Measurements from ENCODE around the gene INPP5F. TPM values are rescaled to one million over a fixed set of nuclear protein-coding genes. Genes with fewer than 3 reads are reported as not detected.

Gene INPP5F
- total and polyA plus RNA-seq, 4 experiments from 2014 or later, result 3.6 to 10.9 (median 8.0) TPM

DNA sequence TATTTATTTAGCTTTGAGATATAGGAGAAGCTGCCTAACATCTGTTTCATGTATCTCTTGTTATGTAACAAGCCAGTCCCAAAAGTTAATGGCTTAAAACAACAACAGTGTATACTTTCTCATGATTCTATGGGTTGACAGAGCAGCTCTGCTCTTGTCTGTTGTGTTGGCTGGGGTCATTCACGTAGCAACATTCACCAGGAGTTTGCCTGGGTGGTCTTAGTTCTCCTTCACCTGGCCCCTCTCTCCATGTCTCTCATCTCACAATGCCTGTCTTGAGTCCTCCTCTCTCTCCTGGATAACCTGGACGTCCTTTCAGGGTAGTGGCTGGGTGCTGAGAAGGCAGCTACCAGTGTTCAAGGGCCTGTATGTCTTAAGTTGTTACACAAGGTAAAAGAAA is 27.5 kb downstream of the INPP5F start:
- no peaks in the 10 kb centered on the region for H3K9me3 Mint-ChIP-seq
- ChIA-PET POLR2A (ENCODE audit: partially characterized antibody) (interaction anchor here (0.6 kb wide), 1 partner anchor 71 kb away, joined by 3 read pairs; no protein-coding TSS in a partner anchor), CTCF (ENCODE audit: partially characterized antibody) (interaction anchor here (1.0 to 4.3 kb wide), 4 partner anchors 8 to 106 kb away, joined by 3 to 25 read pairs (median 4); no protein-coding TSS in a partner anchor)
- no peaks in the 10 kb centered on the region for H3K27me3 Mint-ChIP-seq
- Histone ChIP-seq H3K36me3 (ENCODE audit: insufficient read depth, low read length) (no peaks in the 10 kb centered on the region), H3K9me3 (ENCODE audit: control insufficient read depth in 1 of 2, low read length in 2 of 2) (no peaks in the 10 kb centered on the region), H3K4me3 (ENCODE audit: low read length in 2 of 2) (no peak overlapping the region), H3K27ac (ENCODE audit: low read depth, low read length) (no peak overlapping the region), H3K27me3 (ENCODE audit: insufficient read depth, low read length) (no peaks in the 10 kb centered on the region), H3K4me1 (ENCODE audit: insufficient read depth, low read length) (peaks cover 5% of the 10 kb centered on the region)
- peaks cover 5 to 6% of the 10 kb centered on the region in 2 donors for H3K36me3 Mint-ChIP-seq
- H3K27ac Mint-ChIP-seq, result no peak overlapping the region
- no peak for DNase-seq
- peak overlapping the region in 1 of 8 donors; percentile 59 for H3K4me3 Mint-ChIP-seq
- H3K4me1 Mint-ChIP-seq, result peaks cover 6 to 9% (median 7%) of the 10 kb centered on the region in 4 donors
- intact Hi-C loops (cut with micrococcal nuclease), result loop anchor here (5.0 to 10.0 kb wide), 2 partner anchors 84 to 981 kb away; no protein-coding TSS in a partner anchor

DNA sequence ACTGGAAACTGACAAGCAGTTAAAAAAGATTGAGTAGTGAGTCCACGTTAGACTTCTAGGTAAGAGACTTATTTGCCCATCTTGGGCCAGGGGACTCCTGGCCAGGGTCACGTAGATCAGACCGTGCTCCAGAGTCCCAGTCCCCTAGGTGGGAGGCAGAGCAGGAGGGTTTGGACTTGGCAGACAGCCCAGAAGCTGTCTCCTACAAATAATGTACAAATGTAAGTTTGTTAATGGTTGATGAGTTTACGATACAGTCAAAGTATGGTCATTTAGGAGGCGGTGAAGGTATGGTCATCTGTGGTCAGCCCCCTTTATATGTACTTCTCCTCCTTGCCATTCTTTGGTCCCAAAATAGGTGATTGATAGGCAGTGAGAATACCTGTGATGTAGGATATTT is 28.2 kb downstream of the INPP5F start:
- Histone ChIP-seq H3K4me1 (ENCODE audit: insufficient read depth, low read length) (peaks cover 5% of the 10 kb centered on the region), H3K4me3 (ENCODE audit: low read length in 2 of 2) (no peak overlapping the region), H3K27me3 (ENCODE audit: insufficient read depth, low read length) (no peaks in the 10 kb centered on the region), H3K27ac (ENCODE audit: low read depth, low read length) (no peak overlapping the region), H3K36me3 (ENCODE audit: insufficient read depth, low read length) (no peaks in the 10 kb centered on the region), H3K9me3 (ENCODE audit: control insufficient read depth in 1 of 2, low read length in 2 of 2) (no peaks in the 10 kb centered on the region)
- no peak for DNase-seq
- peaks cover 6 to 9% (median 7%) of the 10 kb centered on the region in 4 donors for H3K4me1 Mint-ChIP-seq
- CTCF ChIA-PET (ENCODE audit: partially characterized antibody), result interaction anchor here (1.3 to 4.3 kb wide), 2 partner anchors 7 to 105 kb away, joined by 5 to 25 read pairs; no protein-coding TSS in a partner anchor
- POLR2A ChIA-PET (ENCODE audit: partially characterized antibody), result interaction anchor here (0.6 to 0.8 kb wide), 2 partner anchors 30 to 72 kb away, joined by 3 read pairs; no protein-coding TSS in a partner anchor
- H3K27ac Mint-ChIP-seq, result no peak overlapping the region
- H3K9me3 Mint-ChIP-seq, result no peaks in the 10 kb centered on the region
- H3K4me3 Mint-ChIP-seq, result no peak overlapping the region
- intact Hi-C loops (cut with micrococcal nuclease), result loop anchor here (5.0 to 10.0 kb wide), 2 partner anchors 83 to 981 kb away; no protein-coding TSS in a partner anchor
- H3K27me3 Mint-ChIP-seq, result no peaks in the 10 kb centered on the region
- H3K36me3 Mint-ChIP-seq, result peaks cover 5 to 7% of the 10 kb centered on the region in 2 donors

DNA sequence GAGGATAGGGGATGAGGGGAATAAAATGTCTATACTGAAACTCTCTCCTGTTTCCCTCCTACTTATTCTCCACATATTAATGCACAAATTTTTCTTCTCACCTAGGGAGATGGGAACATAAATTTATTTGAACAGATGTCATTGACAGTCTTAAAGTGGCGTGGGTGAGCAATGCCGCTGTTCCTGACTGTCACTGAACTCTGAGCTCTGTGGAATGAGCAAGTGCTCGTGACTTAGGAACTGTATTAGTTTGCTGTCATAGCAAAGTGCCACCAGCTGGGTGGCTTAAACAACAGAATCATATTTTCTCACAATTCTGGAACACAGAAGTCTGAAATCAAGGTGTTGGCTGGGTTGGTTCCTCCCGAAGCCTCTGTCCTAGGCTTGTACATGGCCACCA is 29.1 kb downstream of the INPP5F start:
- intact Hi-C loops (cut with micrococcal nuclease), result loop anchor here (5.0 to 10.0 kb wide), 2 partner anchors 82 to 980 kb away; no protein-coding TSS in a partner anchor
- POLR2A ChIA-PET (ENCODE audit: partially characterized antibody), result no interaction called here
- H3K27ac Mint-ChIP-seq, result no peak overlapping the region

DNA sequence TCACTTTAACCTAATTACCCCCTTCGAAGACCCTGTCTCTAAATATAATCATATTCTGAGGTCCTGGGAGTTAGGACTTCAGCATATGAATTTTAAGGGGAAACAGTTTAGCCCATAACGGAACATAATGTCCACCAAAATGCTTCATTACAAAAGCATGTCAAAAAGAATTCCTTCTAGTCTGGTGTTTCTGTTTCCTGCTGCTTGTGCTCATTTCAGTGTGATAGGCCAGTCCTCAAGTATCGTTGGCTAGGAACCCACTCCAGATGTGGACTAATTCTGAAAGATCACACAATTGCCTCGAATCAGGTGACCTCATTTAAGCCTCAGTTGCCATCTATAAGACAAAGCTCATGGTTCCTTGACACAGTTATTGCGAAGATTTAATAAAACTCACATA is 29.6 kb downstream of the INPP5F start:
- intact Hi-C loops (cut with micrococcal nuclease), result loop anchor here (10.0 kb wide), 1 partner anchor 979 kb away; no protein-coding TSS in a partner anchor
- H3K9me3 ChIP-seq (ENCODE audit: control insufficient read depth in 1 of 2, low read length in 2 of 2), result no peaks in the 10 kb centered on the region
- ChIA-PET POLR2A (ENCODE audit: partially characterized antibody) (no interaction called here), CTCF (ENCODE audit: partially characterized antibody) (interaction anchor here (1.4 kb wide), 1 partner anchor 75 kb away, joined by 3 read pairs; no protein-coding TSS in a partner anchor)
- Mint-ChIP-seq H3K27ac (no peak overlapping the region), H3K27me3 (no peaks in the 10 kb centered on the region), H3K9me3 (no peaks in the 10 kb centered on the region), H3K36me3 (peaks cover 10 to 11% of the 10 kb centered on the region in 2 donors), H3K4me3 (no peak overlapping the region), H3K4me1 (peaks cover 3 to 5% (median 3%) of the 10 kb centered on the region in 4 donors)
- no peaks in the 10 kb centered on the region for H3K27me3 ChIP-seq (ENCODE audit: insufficient read depth, low read length)
- H3K36me3 ChIP-seq (ENCODE audit: insufficient read depth, low read length), result no peaks in the 10 kb centered on the region
- no peak overlapping the region for H3K27ac ChIP-seq (ENCODE audit: low read depth, low read length)
- peaks cover 4% of the 10 kb centered on the region for H3K4me1 ChIP-seq (ENCODE audit: insufficient read depth, low read length)
- DNase-seq, result no peak
- no peak overlapping the region for H3K4me3 ChIP-seq (ENCODE audit: low read length in 2 of 2)

More for the DNA sequence above, 29.1 kb downstream of the INPP5F start:
- Mint-ChIP-seq H3K27me3 (no peaks in the 10 kb centered on the region), H3K36me3 (peaks cover 9 to 10% of the 10 kb centered on the region in 2 donors), H3K9me3 (no peaks in the 10 kb centered on the region), H3K4me1 (peaks cover 6 to 9% (median 7%) of the 10 kb centered on the region in 4 donors), H3K4me3 (no peak overlapping the region)
- no peaks in the 10 kb centered on the region for H3K9me3 ChIP-seq (ENCODE audit: control insufficient read depth in 1 of 2, low read length in 2 of 2)
- no peak overlapping the region for H3K27ac ChIP-seq (ENCODE audit: low read depth, low read length)
- CTCF ChIA-PET (ENCODE audit: partially characterized antibody), result interaction anchor here (1.4 kb wide), 1 partner anchor 76 kb away, joined by 3 read pairs; no protein-coding TSS in a partner anchor
- H3K27me3 ChIP-seq (ENCODE audit: insufficient read depth, low read length), result no peaks in the 10 kb centered on the region
- H3K4me1 ChIP-seq (ENCODE audit: insufficient read depth, low read length), result peaks cover 5% of the 10 kb centered on the region
- no peaks in the 10 kb centered on the region for H3K36me3 ChIP-seq (ENCODE audit: insufficient read depth, low read length)
- DNase-seq, result no peak
- no peak overlapping the region for H3K4me3 ChIP-seq (ENCODE audit: low read length in 2 of 2)

DNA sequence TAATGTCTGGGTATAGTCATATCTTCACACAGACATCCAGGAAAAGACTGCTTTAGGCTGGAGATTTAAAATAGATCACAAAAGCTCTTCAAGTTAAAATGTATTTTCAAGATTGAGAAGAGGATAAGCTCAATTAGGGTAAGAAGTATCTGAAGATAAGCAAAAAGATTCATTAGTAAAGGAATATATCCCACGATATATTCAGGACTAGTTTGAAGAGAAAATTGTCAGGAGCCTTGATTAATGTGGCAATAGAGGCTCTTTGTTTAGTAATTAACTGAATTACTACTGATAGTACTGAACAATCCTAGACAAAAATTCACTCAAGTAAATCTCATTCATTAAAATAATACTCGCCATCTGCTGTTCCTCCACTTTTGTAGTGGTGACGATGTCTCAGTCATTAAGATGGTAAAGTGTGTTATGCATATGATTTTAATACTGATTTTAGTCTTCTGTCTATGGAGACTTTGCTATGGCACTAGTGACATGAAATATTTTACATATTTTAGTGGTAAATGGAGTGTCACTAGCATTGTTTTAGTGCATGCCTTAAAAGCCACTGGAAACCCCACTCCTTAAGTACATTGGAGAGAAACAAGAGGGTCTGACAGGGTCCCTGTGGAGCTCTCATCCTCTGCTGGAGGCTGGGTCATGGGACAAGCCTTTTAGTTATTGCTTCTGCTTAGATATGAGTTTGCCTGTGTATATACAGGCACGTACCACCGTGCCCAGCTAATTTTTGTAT is 32.8 kb downstream of the INPP5F start:
- no peaks in the 10 kb centered on the region for H3K9me3 ChIP-seq (ENCODE audit: control insufficient read depth in 1 of 2, low read length in 2 of 2)
- H3K27me3 ChIP-seq (ENCODE audit: insufficient read depth, low read length), result no peaks in the 10 kb centered on the region
- POLR2A ChIA-PET (ENCODE audit: partially characterized antibody), result no interaction called here
- H3K36me3 ChIP-seq (ENCODE audit: insufficient read depth, low read length), result no peaks in the 10 kb centered on the region
- H3K9me3 Mint-ChIP-seq, result no peaks in the 10 kb centered on the region
- intact Hi-C loops (cut with micrococcal nuclease), result loop anchor here (10.0 kb wide), 1 partner anchor 976 kb away; no protein-coding TSS in a partner anchor
- H3K4me1 Mint-ChIP-seq, result peaks cover 0 to 2% (median 0%) of the 10 kb centered on the region in 4 donors
- H3K27ac Mint-ChIP-seq, result no peak overlapping the region
- no peaks in the 10 kb centered on the region for H3K27me3 Mint-ChIP-seq
- peaks cover 10 to 11% of the 10 kb centered on the region in 2 donors for H3K36me3 Mint-ChIP-seq
- no peaks in the 10 kb centered on the region for H3K4me1 ChIP-seq (ENCODE audit: insufficient read depth, low read length)
- no peak for DNase-seq
- no peak overlapping the region for H3K27ac ChIP-seq (ENCODE audit: low read depth, low read length)
- CTCF ChIA-PET (ENCODE audit: partially characterized antibody), result no interaction called here
- H3K4me3 Mint-ChIP-seq, result no peak overlapping the region
- H3K4me3 ChIP-seq (ENCODE audit: low read length in 2 of 2), result no peak overlapping the region

DNA sequence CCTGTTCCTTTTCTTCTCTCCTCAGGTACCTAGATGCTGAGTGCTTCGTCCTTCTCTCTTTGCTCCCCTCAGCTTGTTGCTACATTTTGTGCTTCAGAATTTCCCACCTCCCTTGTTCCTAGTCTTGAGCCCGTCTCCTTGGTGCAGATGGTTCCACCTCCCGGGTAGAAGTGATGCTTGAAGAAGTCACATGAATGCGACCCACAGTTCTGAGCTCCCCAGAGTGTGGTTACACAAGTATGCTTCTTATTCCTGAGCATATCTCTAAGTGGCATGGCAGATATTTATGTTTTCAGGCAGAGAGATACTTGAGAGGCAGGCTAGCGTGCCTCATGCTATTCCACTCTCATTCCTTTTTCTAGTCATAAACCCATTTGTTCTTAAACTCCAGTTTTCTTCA is 34.0 kb downstream of the INPP5F start:
- CTCF ChIA-PET (ENCODE audit: partially characterized antibody), result interaction anchor here (1.1 to 3.6 kb wide), 3 partner anchors 8 to 76 kb away, joined by 3 to 25 read pairs (median 3); no protein-coding TSS in a partner anchor
- no peak for DNase-seq
- no peaks in the 10 kb centered on the region for H3K4me1 ChIP-seq (ENCODE audit: insufficient read depth, low read length)
- no peak overlapping the region for H3K4me3 Mint-ChIP-seq
- H3K36me3 Mint-ChIP-seq, result peaks cover 9 to 11% of the 10 kb centered on the region in 2 donors
- H3K9me3 ChIP-seq (ENCODE audit: control insufficient read depth in 1 of 2, low read length in 2 of 2), result no peaks in the 10 kb centered on the region
- no peaks in the 10 kb centered on the region for H3K9me3 Mint-ChIP-seq
- no peak overlapping the region for H3K27ac ChIP-seq (ENCODE audit: low read depth, low read length)
- POLR2A ChIA-PET (ENCODE audit: partially characterized antibody), result no interaction called here
- H3K27me3 ChIP-seq (ENCODE audit: insufficient read depth, low read length), result no peaks in the 10 kb centered on the region
- H3K4me1 Mint-ChIP-seq, result peaks cover 0 to 5% (median 0%) of the 10 kb centered on the region in 4 donors
- no peak overlapping the region for H3K4me3 ChIP-seq (ENCODE audit: low read length in 2 of 2)
- H3K27ac Mint-ChIP-seq, result peak overlapping the region in 1 of 7 donors; percentile 20
- no peaks in the 10 kb centered on the region for H3K27me3 Mint-ChIP-seq
- intact Hi-C loops (cut with micrococcal nuclease), result loop anchor here (10.0 kb wide), 1 partner anchor 975 kb away; no protein-coding TSS in a partner anchor
- no peaks in the 10 kb centered on the region for H3K36me3 ChIP-seq (ENCODE audit: insufficient read depth, low read length)

DNA sequence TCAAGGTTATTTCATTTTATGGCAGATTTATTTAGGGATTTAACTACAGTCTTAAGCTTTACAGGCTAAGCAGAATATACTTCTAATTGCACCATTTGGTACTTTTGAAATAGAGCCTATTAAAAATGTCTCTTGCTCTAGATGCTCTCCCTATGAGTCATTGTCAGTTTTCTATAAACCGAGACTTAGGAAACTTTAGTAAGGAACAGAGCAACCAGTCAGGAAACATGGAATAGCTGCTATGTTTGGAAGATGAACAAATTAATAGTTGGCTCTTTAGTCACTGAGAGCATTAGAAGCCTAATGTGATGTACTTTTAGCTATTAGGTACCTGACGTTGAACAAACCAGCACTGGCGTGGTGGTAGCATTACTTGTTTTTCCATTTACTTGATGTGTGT is 35.3 kb downstream of the INPP5F start:
- no peak overlapping the region for H3K27ac ChIP-seq (ENCODE audit: low read depth, low read length)

More for the DNA sequence above, 35.3 kb downstream of the INPP5F start:
- Mint-ChIP-seq H3K27ac (no peak overlapping the region), H3K27me3 (no peaks in the 10 kb centered on the region), H3K4me3 (no peak overlapping the region), H3K4me1 (peaks cover 0 to 5% (median 0%) of the 10 kb centered on the region in 4 donors), H3K36me3 (peaks cover 9 to 11% of the 10 kb centered on the region in 2 donors), H3K9me3 (no peaks in the 10 kb centered on the region)
- Histone ChIP-seq H3K4me1 (ENCODE audit: insufficient read depth, low read length) (no peaks in the 10 kb centered on the region), H3K36me3 (ENCODE audit: insufficient read depth, low read length) (no peaks in the 10 kb centered on the region), H3K27me3 (ENCODE audit: insufficient read depth, low read length) (no peaks in the 10 kb centered on the region), H3K9me3 (ENCODE audit: control insufficient read depth in 1 of 2, low read length in 2 of 2) (no peaks in the 10 kb centered on the region), H3K4me3 (ENCODE audit: low read length in 2 of 2) (no peak overlapping the region)
- intact Hi-C loops (cut with micrococcal nuclease), result no loop called here
- ChIA-PET POLR2A (ENCODE audit: partially characterized antibody) (no interaction called here), CTCF (ENCODE audit: partially characterized antibody) (interaction anchor here (1.2 to 3.6 kb wide), 2 partner anchors 9 to 75 kb away, joined by 3 to 25 read pairs; no protein-coding TSS in a partner anchor)
- DNase-seq, result no peak
